OCI-LY3 (cell line): ENCODE data around the gene OCIAD1.

Experiments used
- CTCF ChIP-seq: fragments of 200-600, 300-600 bp; sonication (generic); IDR thresholded peaks from 2 replicates; pipeline ENCODE4 v1.5.1; 2014; ENCODE audit warnings: antibody characterized with exemption, low read length, low read depth
- EZH2phosphoT487 ChIP-seq: fragments of 200-600 bp; shearing (Covaris generic); IDR thresholded peaks from 2 replicates; pipeline ENCODE4 v1.6.1; 2018; ENCODE audit warnings: antibody characterized with exemption, mixed run types, low read depth

GRCh38 chr4:48896845-48897244, 66.0 kb downstream of the OCIAD1 start:
- TF ChIP-seq EZH2phosphoT487 (no peak), CTCF (no peak)
